Subcutaneous abdominal adipose tissue (tissue), 5 donors: ENCODE measurements around the gene BFSP1.

ENCODE experiments used
- H3K27ac ChIP-seq: one replicate; pipeline ENCODE4 v1.7.0; 2013; ENCODE audit warnings: low read depth, mild to moderate bottlenecking, inconsistent platforms, low read length, moderate library complexity
- H3K27me3 ChIP-seq, 5 donors: one replicate each; pipeline ENCODE4 v1.7.0; 2013; ENCODE audit warnings: low read length in 5 of 5, inconsistent platforms in 1 of 5; ENCODE audit not compliant: control insufficient read depth in 5 of 5, insufficient read depth in 4 of 5
- H3K36me3 ChIP-seq, 5 donors: one replicate each; pipeline ENCODE4 v1.7.0; 2013; ENCODE audit warnings: low read length in 5 of 5; ENCODE audit not compliant: control insufficient read depth in 5 of 5, insufficient read depth in 5 of 5
- H3K4me1 ChIP-seq, 5 donors: one replicate each; pipeline ENCODE4 v1.7.0; 2013; ENCODE audit warnings: low read length in 5 of 5, mild to moderate bottlenecking in 3 of 5, moderate library complexity in 1 of 5; ENCODE audit not compliant: control insufficient read depth in 5 of 5, insufficient read depth in 5 of 5
- H3K4me3 ChIP-seq, 5 donors: one replicate each; pipeline ENCODE4 v1.7.0; 2013; ENCODE audit warnings: low read length in 5 of 5, low read depth in 1 of 5
- H3K9ac ChIP-seq, 5 donors: one replicate each; pipeline ENCODE4 v1.7.0; 2013; ENCODE audit warnings: low read length in 5 of 5, mild to moderate bottlenecking in 4 of 5, moderate library complexity in 3 of 5
- H3K9me3 ChIP-seq, 5 donors: one replicate each; pipeline ENCODE4 v1.7.0; 2013; ENCODE audit warnings: low read length in 5 of 5; ENCODE audit not compliant: control insufficient read depth in 5 of 5
- donor health status: healthy.
- donor health status: healthy.
- donor health status: healthy.
- donor health status: healthy.
- donor health status: healthy.

BFSP1 gene

GRCh38 chr20:17530716-17531664 is at the start of gene BFSP1:
TSS of gene BFSP1 (minus strand) at chr20:17531379. CDS start at chr20:17531329, 50 bp downstream.
- Histone ChIP-seq H3K27ac (peak within 1 kb of the TSS; percentile 46), H3K9ac (peak within 1 kb of the TSS; percentile 35 to 67 (median 59)), H3K36me3 (no peaks in the 10 kb centered on the region), H3K9me3 (no peaks in the 10 kb centered on the region), H3K4me1 (peaks cover 0 to 16% (median 15%) of the 10 kb centered on the region in 5 donors), H3K4me3 (peak within 1 kb of the TSS; percentile 66 to 75 (median 71)), H3K27me3 (no peaks in the 10 kb centered on the region)

- H3K9ac ChIP-seq: no peak overlapping the region
- H3K36me3 ChIP-seq: no peaks in the 10 kb centered on the region
- no peak overlapping the region for H3K4me3 ChIP-seq
- H3K27me3 ChIP-seq: no peaks in the 10 kb centered on the region
- H3K4me1 ChIP-seq: peaks cover 0 to 9% (median 5%) of the 10 kb centered on the region in 5 donors
- H3K27ac ChIP-seq: no peak overlapping the region
- no peaks in the 10 kb centered on the region for H3K9me3 ChIP-seq
Observed at GRCh38 chr20:17580895-17581294, 49.7 kb upstream of the BFSP1 start.

GRCh38 chr20:17579369-17580039 is 48.3 kb upstream of the BFSP1 start:
- peaks cover 0 to 9% (median 5%) of the 10 kb centered on the region in 5 donors for H3K4me1 ChIP-seq
- no peaks in the 10 kb centered on the region for H3K36me3 ChIP-seq
- H3K9ac ChIP-seq: no peak overlapping the region
- H3K9me3 ChIP-seq: no peaks in the 10 kb centered on the region
- H3K4me3 ChIP-seq: no peak overlapping the region
- no peaks in the 10 kb centered on the region for H3K27me3 ChIP-seq
- no peak overlapping the region for H3K27ac ChIP-seq

- no peak overlapping the region for H3K27ac ChIP-seq
- no peak overlapping the region for H3K9ac ChIP-seq
- H3K9me3 ChIP-seq: no peaks in the 10 kb centered on the region
- peaks cover 5 to 35% (median 30%) of the 10 kb centered on the region in 5 donors for H3K4me1 ChIP-seq
- H3K27me3 ChIP-seq: no peaks in the 10 kb centered on the region
- H3K36me3 ChIP-seq: no peaks in the 10 kb centered on the region
- H3K4me3 ChIP-seq: no peak overlapping the region
Observed at GRCh38 chr20:17576215-17576614, 45.0 kb upstream of the BFSP1 start.

- H3K4me1 ChIP-seq: peaks cover 5 to 39% (median 32%) of the 10 kb centered on the region in 5 donors
- H3K27me3 ChIP-seq: no peaks in the 10 kb centered on the region
- no peaks in the 10 kb centered on the region for H3K36me3 ChIP-seq
- no peak overlapping the region for H3K4me3 ChIP-seq
- H3K9ac ChIP-seq: peak overlapping the region in 1 of 5 donors; percentile 29
- H3K9me3 ChIP-seq: no peaks in the 10 kb centered on the region
- peak overlapping the region; percentile 9 for H3K27ac ChIP-seq
Observed at GRCh38 chr20:17573463-17573862, 42.3 kb upstream of the BFSP1 start.

GRCh38 chr20:17572034-17572638 is 41.0 kb upstream of the BFSP1 start:
- no peaks in the 10 kb centered on the region for H3K27me3 ChIP-seq
- peaks cover 5 to 42% (median 37%) of the 10 kb centered on the region in 5 donors for H3K4me1 ChIP-seq
- no peaks in the 10 kb centered on the region for H3K36me3 ChIP-seq
- H3K27ac ChIP-seq: peak overlapping the region; percentile 9
- H3K4me3 ChIP-seq: peak overlapping the region in 1 of 5 donors; percentile 14
- peak overlapping the region in 2 of 5 donors; percentile 56 to 91 for H3K9ac ChIP-seq
- H3K9me3 ChIP-seq: no peaks in the 10 kb centered on the region

- Histone ChIP-seq H3K27me3 (no peaks in the 10 kb centered on the region), H3K27ac (peak overlapping the region; percentile 94), H3K9ac (peak overlapping the region; percentile 60 to 91 (median 86)), H3K4me1 (peaks cover 5 to 42% (median 35%) of the 10 kb centered on the region in 5 donors), H3K36me3 (no peaks in the 10 kb centered on the region), H3K4me3 (peak overlapping the region; percentile 86 to 98 (median 93)), H3K9me3 (no peaks in the 10 kb centered on the region)
Observed at GRCh38 chr20:17571153-17571527, 40.0 kb upstream of the BFSP1 start.

GRCh38 chr20:17570347-17571152 is 39.4 kb upstream of the BFSP1 start:
- Histone ChIP-seq H3K9me3 (no peaks in the 10 kb centered on the region), H3K4me3 (peak overlapping the region; percentile 86 to 98 (median 93)), H3K27ac (peak overlapping the region; percentile 94), H3K27me3 (no peaks in the 10 kb centered on the region), H3K4me1 (peaks cover 5 to 42% (median 35%) of the 10 kb centered on the region in 5 donors), H3K36me3 (no peaks in the 10 kb centered on the region), H3K9ac (peak overlapping the region; percentile 60 to 91 (median 86))

GRCh38 chr20:17569616-17570346 is 38.6 kb upstream of the BFSP1 start, which contains the start of gene DSTN:
TSS of gene DSTN (plus strand) at chr20:17570075. CDS start at chr20:17570209, 134 bp downstream.
- H3K9ac ChIP-seq: peak within 1 kb of the TSS; percentile 60 to 91 (median 86)
- H3K27ac ChIP-seq: peak within 1 kb of the TSS; percentile 94
- H3K36me3 ChIP-seq: no peaks in the 10 kb centered on the region
- H3K4me3 ChIP-seq: peak within 1 kb of the TSS; percentile 86 to 98 (median 93)
- peaks cover 5 to 42% (median 35%) of the 10 kb centered on the region in 5 donors for H3K4me1 ChIP-seq
- H3K27me3 ChIP-seq: no peaks in the 10 kb centered on the region
- no peaks in the 10 kb centered on the region for H3K9me3 ChIP-seq
